Fibroblast of lung (primary cell): ENCODE results near the gene PDLIM5. TPM values are rescaled to one million over a fixed set of nuclear protein-coding genes. Genes with fewer than 3 reads are reported as not detected.

Source experiments
- DNase-seq, 2 donors: peaks; one replicate each; pipeline versions ENCODE4 v3.0.0 to v3.0.0-alpha.2; 2010; ENCODE audit warnings: low read depth in 2 of 2
- H2AFZ ChIP-seq: 2 replicates; pipeline ENCODE4 v1.5.1; 2012; ENCODE audit warnings: low read length, control low read depth, inconsistent platforms
- H3K27ac ChIP-seq: 2 replicates; pipeline ENCODE4 v1.5.1; 2011; ENCODE audit warnings: low read length, control low read depth; ENCODE audit not compliant: insufficient read depth
- H3K27me3 ChIP-seq: 2 replicates; pipeline ENCODE4 v1.5.1; 2011; ENCODE audit warnings: mild to moderate bottlenecking, low read length; ENCODE audit not compliant: control insufficient read depth, insufficient read depth
- H3K36me3 ChIP-seq: 2 replicates; pipeline ENCODE4 v1.5.1; 2011; ENCODE audit warnings: low read length; ENCODE audit not compliant: control insufficient read depth, insufficient read depth
- H3K4me1 ChIP-seq: 2 replicates; pipeline ENCODE4 v1.5.1; 2011; ENCODE audit warnings: low read length; ENCODE audit not compliant: control insufficient read depth, insufficient read depth; ENCODE audit errors: extremely low read depth
- H3K4me2 ChIP-seq: 2 replicates; pipeline ENCODE4 v1.5.1; 2011; ENCODE audit warnings: low read length, control low read depth; ENCODE audit not compliant: insufficient read depth; ENCODE audit errors: extremely low read depth
- H3K4me3 ChIP-seq, 4 experiments: fragments of 200-600 bp in 1 of 4; sonication (generic) in 1 of 4; replicated peaks in 1 of 4; 2 replicates each; pipeline ENCODE4 v1.5.1; 2011 to 2016; ENCODE audit warnings: low read length in 4 of 4, low read depth in 3 of 4, mild to moderate bottlenecking in 3 of 4, control low read depth in 2 of 4, inconsistent platforms in 1 of 4, mixed read lengths in 1 of 4; ENCODE audit not compliant: insufficient read depth in 1 of 4; ENCODE audit errors: control extremely low read depth in 1 of 4
- H3K79me2 ChIP-seq: 2 replicates; pipeline ENCODE4 v1.5.1; 2012; ENCODE audit warnings: mild to moderate bottlenecking, low read length, inconsistent platforms; ENCODE audit not compliant: control insufficient read depth, insufficient read depth
- H3K9ac ChIP-seq: 2 replicates; pipeline ENCODE4 v1.5.1; 2011; ENCODE audit warnings: mild to moderate bottlenecking, low read length, control low read depth; ENCODE audit not compliant: insufficient read depth
- H3K9me3 ChIP-seq: 2 replicates; pipeline ENCODE4 v1.5.1; 2012; ENCODE audit warnings: low read depth, low read length; ENCODE audit not compliant: control insufficient read depth, insufficient read depth
- H4K20me1 ChIP-seq: 2 replicates; pipeline ENCODE4 v1.5.1; 2011; ENCODE audit warnings: low read length; ENCODE audit not compliant: control insufficient read depth, insufficient read depth; ENCODE audit errors: extremely low read depth
- EZH2 ChIP-seq: IDR thresholded peaks from 2 replicates; pipeline ENCODE4 v1.5.1; 2012; ENCODE audit warnings: low read length, control low read depth, mild to moderate bottlenecking; ENCODE audit errors: missing control alignments
- polyA plus RNA-seq, 2 donors: library from polyadenylated mRNA; depleted of rRNA in 1 of 2; stranded (reverse) in 1 of 2; unstranded in 1 of 2; fragments of >200 nt; gene quantifications; 2 replicates each; pipeline ENCODE4 v1.2.1, GENCODE V29; 2011 to 2012; ENCODE audit warnings: missing spikeins in 1 of 2
- total RNA-seq: library from RNA; depleted of rRNA; stranded (reverse); fragments of >200 nt; gene quantifications from 2 replicates; pipeline ENCODE4 v1.2.1, GENCODE V29; 2014
- TF ChIP-seq, protein P1 (sequence below), 2 donors: IDR thresholded peaks in 1 of 2; conservative IDR thresholded peaks in 1 of 2; 1 replicate in 1 of 2; 2 replicates in 1 of 2; pipeline ENCODE4 v1.5.1; 2011 to 2012; ENCODE audit warnings: low read length in 2 of 2, control low read depth in 1 of 2, inconsistent platforms in 1 of 2, low read depth in 1 of 2, mild to moderate bottlenecking in 1 of 2

Gene PDLIM5
- total and polyA plus RNA-seq, 2 donors (not counting 1 experiment from before 2014, with no cell fraction given): 28.4 to 113 TPM

DNA sequence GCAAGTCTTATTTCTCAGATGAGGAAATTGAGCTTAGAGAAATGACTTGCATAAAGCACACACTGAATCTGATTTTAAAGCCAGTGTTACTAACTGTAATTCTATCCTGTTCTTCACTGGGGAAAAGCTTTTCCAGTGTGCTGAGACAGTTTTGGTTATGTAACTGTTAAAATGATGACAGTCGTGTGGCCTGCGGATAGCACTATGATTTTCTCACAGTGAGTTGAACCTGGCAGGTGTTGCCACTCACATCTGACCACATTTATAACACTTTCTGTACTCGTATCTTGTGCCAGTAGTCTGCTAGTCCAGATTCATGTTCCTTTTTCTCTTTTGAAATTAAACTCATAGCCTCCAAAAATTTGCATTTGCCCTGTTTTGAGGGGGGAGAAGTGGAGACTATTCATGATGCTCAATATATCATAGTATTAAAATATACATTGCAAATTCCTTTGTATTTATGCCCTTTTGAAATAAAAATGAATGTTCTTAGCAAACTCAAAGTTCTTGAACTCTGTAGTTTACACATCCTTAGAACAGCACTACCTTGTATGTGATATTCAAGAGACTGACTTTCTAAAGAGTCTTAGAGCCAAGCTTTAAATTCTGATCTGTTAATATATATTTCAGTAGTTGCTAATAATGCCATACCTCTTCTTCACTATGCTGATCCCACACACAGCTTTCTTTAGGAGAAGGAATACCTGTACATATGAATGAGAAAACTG lies 132.3 kb downstream of the PDLIM5 start:
- Histone ChIP-seq H3K27me3 (no peaks in the 10 kb centered on the region), H4K20me1 (no peaks in the 10 kb centered on the region), H3K79me2 (no peaks in the 10 kb centered on the region), H3K4me3 (no peak overlapping the region), H3K9me3 (no peaks in the 10 kb centered on the region), H3K9ac (no peak overlapping the region), H3K4me2 (no peak overlapping the region), H2AFZ (no peak overlapping the region), H3K4me1 (no peaks in the 10 kb centered on the region), H3K36me3 (no peaks in the 10 kb centered on the region), H3K27ac (no peak overlapping the region)
- no peak for DNase-seq
- no peak for TF ChIP-seq EZH2
- TF ChIP-seq, protein P1, sequence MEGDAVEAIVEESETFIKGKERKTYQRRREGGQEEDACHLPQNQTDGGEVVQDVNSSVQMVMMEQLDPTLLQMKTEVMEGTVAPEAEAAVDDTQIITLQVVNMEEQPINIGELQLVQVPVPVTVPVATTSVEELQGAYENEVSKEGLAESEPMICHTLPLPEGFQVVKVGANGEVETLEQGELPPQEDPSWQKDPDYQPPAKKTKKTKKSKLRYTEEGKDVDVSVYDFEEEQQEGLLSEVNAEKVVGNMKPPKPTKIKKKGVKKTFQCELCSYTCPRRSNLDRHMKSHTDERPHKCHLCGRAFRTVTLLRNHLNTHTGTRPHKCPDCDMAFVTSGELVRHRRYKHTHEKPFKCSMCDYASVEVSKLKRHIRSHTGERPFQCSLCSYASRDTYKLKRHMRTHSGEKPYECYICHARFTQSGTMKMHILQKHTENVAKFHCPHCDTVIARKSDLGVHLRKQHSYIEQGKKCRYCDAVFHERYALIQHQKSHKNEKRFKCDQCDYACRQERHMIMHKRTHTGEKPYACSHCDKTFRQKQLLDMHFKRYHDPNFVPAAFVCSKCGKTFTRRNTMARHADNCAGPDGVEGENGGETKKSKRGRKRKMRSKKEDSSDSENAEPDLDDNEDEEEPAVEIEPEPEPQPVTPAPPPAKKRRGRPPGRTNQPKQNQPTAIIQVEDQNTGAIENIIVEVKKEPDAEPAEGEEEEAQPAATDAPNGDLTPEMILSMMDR (conservative IDR thresholded peaks at IDR 0.05 in 1 of 2, IDR thresholded peaks at IDR 0.05 in 1 of 2; ENCODE audit: low read depth in 1 of 2, low read length in 2 of 2): no peak

DNA sequence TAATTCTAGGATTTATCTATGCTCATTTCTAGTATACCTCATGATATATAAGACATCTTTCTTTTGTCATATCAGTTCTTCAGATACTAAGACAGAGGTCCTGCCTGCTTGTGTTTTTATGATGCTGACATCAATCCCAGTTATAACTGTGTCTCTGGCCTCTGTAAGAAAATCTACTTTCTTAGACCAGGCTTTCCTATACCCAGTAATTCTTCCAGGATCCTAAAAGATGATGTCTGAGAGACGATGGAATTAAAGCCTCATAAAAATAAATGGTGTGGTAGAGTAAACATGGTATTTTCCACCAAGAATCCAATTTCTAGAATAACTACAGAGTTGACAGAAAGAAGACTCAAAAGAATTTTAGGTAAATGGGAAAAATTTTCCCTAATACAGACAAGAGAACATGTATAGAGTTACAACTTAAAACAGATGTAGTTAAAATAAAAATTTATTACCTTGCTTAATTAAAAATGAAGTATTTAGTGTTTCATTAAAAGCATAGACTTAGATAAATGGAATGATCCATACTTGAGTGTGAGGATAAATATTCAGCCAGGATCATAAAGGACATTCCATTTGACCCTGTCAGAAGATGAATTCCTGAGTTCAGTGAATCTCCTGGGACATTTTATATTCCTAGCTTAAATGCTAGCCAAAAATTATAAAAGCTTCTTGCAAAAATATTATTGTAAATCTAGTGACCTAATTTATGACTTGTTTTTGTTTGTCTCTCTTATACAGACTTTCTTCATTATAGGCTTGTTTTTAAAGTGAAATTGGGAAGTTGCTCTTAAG lies 137.4 kb downstream of the PDLIM5 start:
- Histone ChIP-seq H3K36me3 (no peaks in the 10 kb centered on the region), H3K27ac (no peak overlapping the region)

DNA sequence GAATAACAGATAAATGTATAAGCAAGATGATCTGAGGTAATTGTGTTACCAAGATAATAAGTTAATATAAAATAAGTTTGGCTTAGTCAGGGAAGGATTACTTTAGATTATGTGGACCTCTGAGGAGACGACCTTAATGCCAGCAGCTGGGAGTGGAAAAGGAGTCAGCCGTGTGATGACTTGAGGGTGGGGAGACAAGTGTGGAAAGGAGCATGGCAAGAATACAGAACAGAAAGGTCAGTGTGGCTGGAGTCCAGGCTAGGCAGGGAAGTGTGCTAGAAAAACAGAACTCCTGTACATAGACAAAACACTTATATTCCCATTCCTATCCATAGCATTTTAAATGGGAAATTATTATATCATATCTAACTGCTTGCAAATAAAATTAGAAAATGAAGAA lies 138.8 kb downstream of the PDLIM5 start:
- Histone ChIP-seq H3K27me3 (no peaks in the 10 kb centered on the region), H4K20me1 (no peaks in the 10 kb centered on the region), H3K79me2 (no peaks in the 10 kb centered on the region), H3K4me3 (no peak overlapping the region), H3K27ac (no peak overlapping the region), H3K4me1 (no peaks in the 10 kb centered on the region), H3K9ac (no peak overlapping the region), H3K4me2 (no peak overlapping the region), H3K36me3 (no peaks in the 10 kb centered on the region), H3K9me3 (no peaks in the 10 kb centered on the region), H2AFZ (no peak overlapping the region)
- TF ChIP-seq, protein P1 (conservative IDR thresholded peaks at IDR 0.05 in 1 of 2, IDR thresholded peaks at IDR 0.05 in 1 of 2; ENCODE audit: low read depth in 1 of 2, low read length in 2 of 2): no peak
- TF ChIP-seq EZH2: no peak
- no peak for DNase-seq

More for the DNA sequence above, 137.4 kb downstream of the PDLIM5 start:
- Histone ChIP-seq H3K9ac (no peak overlapping the region), H4K20me1 (no peaks in the 10 kb centered on the region), H3K4me2 (no peak overlapping the region), H3K4me1 (no peaks in the 10 kb centered on the region), H2AFZ (no peak overlapping the region), H3K4me3 (no peak overlapping the region), H3K27me3 (no peaks in the 10 kb centered on the region), H3K9me3 (no peaks in the 10 kb centered on the region), H3K79me2 (no peaks in the 10 kb centered on the region)
- TF ChIP-seq EZH2: no peak
- peak in 1 of 2 donors; percentile 34 for DNase-seq
